Measurements from ENCODE around the gene IGSF21. TPM values are rescaled to one million over a fixed set of nuclear protein-coding genes. Genes with fewer than 3 reads are reported as not detected.

IGSF21 gene
- total and polyA plus RNA-seq, 4 donors: 0.31 to 1.5 (median 0.88) TPM

- no peak for DNase-seq (ENCODE audit: low spot score)
- Histone ChIP-seq H3K27me3 (ENCODE audit: control insufficient read depth in 4 of 4, insufficient read depth in 4 of 4, low read length in 3 of 4) (peaks cover 0 to 4% (median 2%) of the 10 kb centered on the region in 4 donors), H3K9ac (ENCODE audit: low read depth in 1 of 2, low read length in 2 of 2) (no peak overlapping the region), H3K4me1 (ENCODE audit: control insufficient read depth in 4 of 4, insufficient read depth in 4 of 4, low read length in 3 of 4) (no peaks in the 10 kb centered on the region), H3K4me3 (ENCODE audit: low read depth in 1 of 3, low read length in 3 of 3) (no peak overlapping the region), H3K36me3 (ENCODE audit: control insufficient read depth in 4 of 4, insufficient read depth in 3 of 4, low read depth in 1 of 4, low read length in 3 of 4) (no peaks in the 10 kb centered on the region), H3K9me3 (ENCODE audit: control insufficient read depth in 4 of 4, low read length in 3 of 4) (peaks cover 0 to 7% (median 4%) of the 10 kb centered on the region in 4 donors), H3K27ac (ENCODE audit: low read depth in 1 of 2, low read length in 2 of 2) (no peak overlapping the region)
- no peak for TF ChIP-seq SP1 (IDR thresholded peaks at IDR 0.05)
- WGBS: 53% methylated on average over 4 of the region's 4 CpGs
These were observed 94.6 kb downstream of the IGSF21 start for GRCh38 chr1:18201997-18202719.

- DNase-seq (ENCODE audit: low spot score): no peak
- Histone ChIP-seq H3K4me3 (ENCODE audit: low read depth in 1 of 3, low read length in 3 of 3) (no peak overlapping the region), H3K9me3 (ENCODE audit: control insufficient read depth in 4 of 4, low read length in 3 of 4) (peaks cover 0 to 7% (median 5%) of the 10 kb centered on the region in 4 donors), H3K27me3 (ENCODE audit: control insufficient read depth in 4 of 4, insufficient read depth in 4 of 4, low read length in 3 of 4) (peaks cover 0 to 4% (median 0%) of the 10 kb centered on the region in 4 donors), H3K4me1 (ENCODE audit: control insufficient read depth in 4 of 4, insufficient read depth in 4 of 4, low read length in 3 of 4) (no peaks in the 10 kb centered on the region), H3K27ac (ENCODE audit: low read depth in 1 of 2, low read length in 2 of 2) (no peak overlapping the region), H3K36me3 (ENCODE audit: control insufficient read depth in 4 of 4, insufficient read depth in 3 of 4, low read depth in 1 of 4, low read length in 3 of 4) (no peaks in the 10 kb centered on the region), H3K9ac (ENCODE audit: low read depth in 1 of 2, low read length in 2 of 2) (no peak overlapping the region)
- TF ChIP-seq FOXA2 (IDR thresholded peaks at IDR 0.05) (no peak), TAF1 (conservative IDR thresholded peaks at IDR 0.05) (no peak), MAX (IDR thresholded peaks at IDR 0.05) (no peak), FOXA1 (IDR thresholded peaks at IDR 0.05) (no peak), CTCF (IDR thresholded peaks at IDR 0.05; ENCODE audit: low read depth, low read length, missing input control) (no peak), REST (IDR thresholded peaks at IDR 0.05) (no peak), HNF4G (IDR thresholded peaks at IDR 0.05) (no peak), HNF4A (conservative IDR thresholded peaks at IDR 0.05) (no peak), ZBTB33 (IDR thresholded peaks at IDR 0.05) (no peak), YY1 (IDR thresholded peaks at IDR 0.05) (no peak), GABPA (IDR thresholded peaks at IDR 0.05 in 1 of 2, conservative IDR thresholded peaks at IDR 0.05 in 1 of 2) (no peak), EGR1 (IDR thresholded peaks at IDR 0.05; ENCODE audit: low read depth in 2 of 2) (no peak), NR2F2 (IDR thresholded peaks at IDR 0.05) (no peak), RAD21 (IDR thresholded peaks at IDR 0.05) (no peak), ATF3 (IDR thresholded peaks at IDR 0.05) (no peak), JUND (IDR thresholded peaks at IDR 0.05) (no peak), RXRA (IDR thresholded peaks at IDR 0.05) (no peak), SP1 (IDR thresholded peaks at IDR 0.05) (no peak)
- WGBS: 70% methylated on average over 4 of the region's 4 CpGs
These were observed 96.0 kb downstream of the IGSF21 start for GRCh38 chr1:18203645-18204044.

Measured in liver (tissue), 9 donors.